Loucy (cell line): Measurements from ENCODE around the gene ERGIC3.
"Not testable (repeated sequence)": the region's sequence is repeated elsewhere in the genome, so short reads cannot be mapped to it uniquely, and the experiment has no call there.

Source experiments
- H2AFZ ChIP-seq: fragments of 200-600 bp; sonication (generic); 2 replicates; pipeline ENCODE4 v1.6.0; 2016; ENCODE audit warnings: antibody characterized with exemption, mild to moderate bottlenecking, low read length, moderate library complexity
- H3F3A ChIP-seq: fragments of 200-600 bp; 2 replicates; pipeline ENCODE4 v1.6.0; 2016; ENCODE audit warnings: antibody characterized with exemption, low read depth, mild to moderate bottlenecking
- H3K27me3 ChIP-seq: fragments of 200-600 bp; sonication (generic); 2 replicates; pipeline ENCODE4 v1.6.1; 2014; ENCODE audit warnings: low read length, mild to moderate bottlenecking; ENCODE audit not compliant: insufficient read depth, poor library complexity, severe bottlenecking
- H3K36me3 ChIP-seq: fragments of 200-600 bp; sonication (generic); 2 replicates; pipeline ENCODE4 v1.6.1; 2016; ENCODE audit warnings: low read length; ENCODE audit not compliant: insufficient read depth
- H3K4me1 ChIP-seq: fragments of 200-600 bp; sonication (generic); 2 replicates; pipeline ENCODE4 v1.5.1; 2014; ENCODE audit warnings: low read length, mild to moderate bottlenecking; ENCODE audit not compliant: insufficient read depth, poor library complexity, severe bottlenecking
- H3K4me2 ChIP-seq: fragments of 200-600 bp; sonication (generic); 2 replicates; pipeline ENCODE4 v1.6.0; 2014; ENCODE audit warnings: antibody characterized with exemption, low read length, low read depth, mild to moderate bottlenecking; ENCODE audit not compliant: poor library complexity, severe bottlenecking
- H3K4me3 ChIP-seq: fragments of 200-600 bp; sonication (generic); 2 replicates; pipeline ENCODE4 v1.5.1; 2014; ENCODE audit warnings: low read length, mild to moderate bottlenecking, mixed read lengths; ENCODE audit not compliant: poor library complexity, severe bottlenecking
- H3K79me2 ChIP-seq: fragments of 200-600 bp; sonication (generic); 2 replicates; pipeline ENCODE4 v1.6.1; 2014; ENCODE audit warnings: low read length; ENCODE audit not compliant: insufficient read depth
- H3K9ac ChIP-seq: fragments of 200-600 bp; sonication (generic); 2 replicates; pipeline ENCODE4 v1.6.0; 2014; ENCODE audit warnings: mild to moderate bottlenecking, low read depth, low read length, moderate library complexity; ENCODE audit not compliant: poor library complexity, severe bottlenecking
- H3K9me2 ChIP-seq: fragments of 200-600 bp; sonication (generic); replicated peaks from 2 replicates; pipeline ENCODE4 v1.6.1; 2016; ENCODE audit warnings: low read depth, low read length, mixed read lengths
- H3K9me3 ChIP-seq: fragments of 200-600 bp; sonication (generic); 2 replicates; pipeline ENCODE4 v1.6.1; 2014; ENCODE audit warnings: mild to moderate bottlenecking, antibody characterized with exemption, low read length, low read depth; ENCODE audit not compliant: insufficient read depth
- H4K20me1 ChIP-seq: fragments of 200-600 bp; sonication (generic); 2 replicates; pipeline ENCODE4 v1.6.0; 2014; ENCODE audit warnings: antibody characterized with exemption, low read length, mild to moderate bottlenecking; ENCODE audit not compliant: insufficient read depth, poor library complexity, severe bottlenecking
- EZH2phosphoT487 ChIP-seq: fragments of 200-600 bp; IDR thresholded peaks from 2 replicates; pipeline ENCODE4 v1.6.1; 2018; ENCODE audit warnings: antibody characterized with exemption, mild to moderate bottlenecking, moderate library complexity, borderline replicate concordance
- TF ChIP-seq, protein P1 (sequence below): fragments of 200-600 bp; sonication (generic); conservative IDR thresholded peaks from 2 replicates; pipeline ENCODE4 v1.5.1; 2014; ENCODE audit warnings: mild to moderate bottlenecking, antibody characterized with exemption, low read length

The ERGIC3 gene

DNA sequence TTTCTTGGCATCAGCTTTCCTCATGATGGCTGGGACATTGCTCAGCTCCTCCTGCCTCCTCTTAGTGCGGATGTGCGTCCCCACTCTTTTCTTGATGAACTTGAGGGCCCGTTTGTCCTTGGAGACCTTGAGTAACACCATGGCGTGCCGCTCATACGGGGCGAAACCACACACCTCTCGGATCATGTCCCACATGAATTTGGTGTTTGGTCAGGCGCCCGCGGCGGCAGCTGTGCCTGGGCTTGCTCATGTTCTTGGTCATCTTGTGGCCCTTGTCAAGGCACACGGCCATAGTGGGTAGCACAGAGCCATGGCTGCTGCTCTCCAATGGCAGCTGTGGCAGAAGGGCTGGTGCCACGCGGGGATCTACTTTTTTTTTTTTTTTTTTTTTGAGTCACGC, 2.6 kb downstream of the ERGIC3 start:
- Histone ChIP-seq H2AFZ (no peak overlapping the region), H3K4me1 (peaks cover 18% of the 10 kb centered on the region), H3K36me3 (peaks cover 3% of the 10 kb centered on the region; the same call in 1 of the 2 replicates), H4K20me1 (no peaks in the 10 kb centered on the region), H3K9ac (no peak overlapping the region), H3K27me3 (no peaks in the 10 kb centered on the region), H3K4me2 (no peak overlapping the region), H3K9me2 (no peaks in the 10 kb centered on the region), H3K9me3 (no peaks in the 10 kb centered on the region), H3F3A (no peaks in the 10 kb centered on the region), H3K79me2 (peaks cover 9% of the 10 kb centered on the region; the same call in 1 of the 2 replicates), H3K4me3 (no peak overlapping the region)
- TF ChIP-seq EZH2phosphoT487, result no peak
- TF ChIP-seq, protein P1, sequence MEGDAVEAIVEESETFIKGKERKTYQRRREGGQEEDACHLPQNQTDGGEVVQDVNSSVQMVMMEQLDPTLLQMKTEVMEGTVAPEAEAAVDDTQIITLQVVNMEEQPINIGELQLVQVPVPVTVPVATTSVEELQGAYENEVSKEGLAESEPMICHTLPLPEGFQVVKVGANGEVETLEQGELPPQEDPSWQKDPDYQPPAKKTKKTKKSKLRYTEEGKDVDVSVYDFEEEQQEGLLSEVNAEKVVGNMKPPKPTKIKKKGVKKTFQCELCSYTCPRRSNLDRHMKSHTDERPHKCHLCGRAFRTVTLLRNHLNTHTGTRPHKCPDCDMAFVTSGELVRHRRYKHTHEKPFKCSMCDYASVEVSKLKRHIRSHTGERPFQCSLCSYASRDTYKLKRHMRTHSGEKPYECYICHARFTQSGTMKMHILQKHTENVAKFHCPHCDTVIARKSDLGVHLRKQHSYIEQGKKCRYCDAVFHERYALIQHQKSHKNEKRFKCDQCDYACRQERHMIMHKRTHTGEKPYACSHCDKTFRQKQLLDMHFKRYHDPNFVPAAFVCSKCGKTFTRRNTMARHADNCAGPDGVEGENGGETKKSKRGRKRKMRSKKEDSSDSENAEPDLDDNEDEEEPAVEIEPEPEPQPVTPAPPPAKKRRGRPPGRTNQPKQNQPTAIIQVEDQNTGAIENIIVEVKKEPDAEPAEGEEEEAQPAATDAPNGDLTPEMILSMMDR, result no peak

DNA sequence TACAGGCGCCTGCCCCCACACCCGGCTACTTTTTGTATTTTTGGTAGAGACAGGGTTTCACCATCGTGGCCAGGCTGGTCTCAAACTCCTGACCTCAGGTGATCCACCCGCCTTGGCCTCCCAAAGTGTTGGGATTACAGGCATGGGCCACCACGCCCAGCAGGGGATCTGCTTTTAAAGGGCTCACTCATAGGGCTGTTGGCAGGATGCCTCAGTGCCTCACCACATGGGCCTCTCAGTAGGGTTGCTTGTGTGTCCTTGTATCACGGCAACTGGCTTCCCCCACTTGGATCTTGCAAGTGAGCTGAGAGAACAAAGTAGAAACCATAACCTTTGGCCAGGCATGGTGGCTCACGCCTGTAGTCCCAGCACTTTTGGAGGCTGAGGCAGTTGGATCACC, 3.1 kb downstream of the ERGIC3 start:
- not testable (repeated sequence) for H3K9ac ChIP-seq, H3K9me3 ChIP-seq, H3K4me3 ChIP-seq, H3K79me2 ChIP-seq, H3K9me2 ChIP-seq, H4K20me1 ChIP-seq, H3K36me3 ChIP-seq, H2AFZ ChIP-seq, H3K4me2 ChIP-seq, H3K27me3 ChIP-seq, H3F3A ChIP-seq
- peaks cover 18% of the 10 kb centered on the region for H3K4me1 ChIP-seq

DNA sequence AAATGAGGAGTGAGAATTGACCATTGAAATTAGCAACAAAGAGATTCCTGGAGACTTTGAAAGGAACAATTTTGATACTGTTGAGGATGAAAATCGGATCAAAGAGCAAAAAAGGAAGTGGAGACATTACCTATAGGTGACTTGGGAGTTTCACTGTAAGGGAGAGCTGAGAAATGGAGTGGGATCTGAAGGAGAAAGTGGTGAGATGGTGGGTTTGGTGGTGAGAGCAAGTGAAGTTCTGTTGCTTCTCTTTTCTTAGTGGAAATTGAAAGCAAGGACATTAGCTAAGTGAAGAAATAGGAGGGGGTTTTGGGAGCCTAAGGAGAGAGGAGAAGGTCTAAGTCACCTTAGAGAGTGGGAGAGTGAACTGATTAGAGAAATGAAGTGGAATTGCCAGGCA, 4.2 kb downstream of the ERGIC3 start:
- Histone ChIP-seq H3K9ac (no peak overlapping the region), H3K4me1 (peaks cover 17% of the 10 kb centered on the region), H3K9me2 (no peaks in the 10 kb centered on the region), H4K20me1 (no peaks in the 10 kb centered on the region), H3K4me3 (no peak overlapping the region), H3K36me3 (peaks cover 3% of the 10 kb centered on the region; the same call in 1 of the 2 replicates), H3K9me3 (no peaks in the 10 kb centered on the region), H3K4me2 (no peak overlapping the region), H2AFZ (no peak overlapping the region), H3K79me2 (peaks cover 9% of the 10 kb centered on the region; the same call in 1 of the 2 replicates), H3K27me3 (no peaks in the 10 kb centered on the region), H3F3A (no peaks in the 10 kb centered on the region)
- TF ChIP-seq, protein P1, result no peak
- TF ChIP-seq EZH2phosphoT487, result no peak

DNA sequence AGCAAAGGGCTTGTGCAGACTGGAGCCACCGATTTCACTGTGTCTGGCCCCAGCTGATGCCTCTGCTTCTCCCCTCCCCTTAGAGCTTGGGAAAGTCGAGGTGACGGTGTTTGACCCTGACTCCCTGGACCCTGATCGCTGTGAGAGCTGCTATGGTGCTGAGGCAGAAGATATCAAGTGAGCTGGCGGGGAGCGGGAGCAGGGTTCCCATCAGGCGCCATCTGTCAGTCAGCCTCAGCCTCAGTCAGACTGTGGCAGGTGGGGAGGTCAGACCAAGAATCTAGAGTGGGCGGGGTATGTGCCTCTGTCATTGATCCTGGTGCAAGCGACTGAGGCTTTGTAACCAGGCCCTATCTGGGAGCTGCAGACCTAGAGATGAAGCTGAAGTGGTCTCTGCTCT, 5.5 kb downstream of the ERGIC3 start:
- H3K4me3 ChIP-seq, result no peak overlapping the region
- no peaks in the 10 kb centered on the region for H3F3A ChIP-seq
- H4K20me1 ChIP-seq, result no peaks in the 10 kb centered on the region
- peaks cover 8% of the 10 kb centered on the region; the same call in 1 of the 2 replicates for H3K79me2 ChIP-seq
- H3K4me1 ChIP-seq, result peaks cover 8% of the 10 kb centered on the region
- H3K9me2 ChIP-seq, result no peaks in the 10 kb centered on the region
- no peak overlapping the region for H3K9ac ChIP-seq
- H2AFZ ChIP-seq, result no peak overlapping the region
- no peak overlapping the region for H3K4me2 ChIP-seq
- H3K27me3 ChIP-seq, result no peaks in the 10 kb centered on the region
- TF ChIP-seq, protein P1, result no peak
- peaks cover 3% of the 10 kb centered on the region; the same call in 1 of the 2 replicates for H3K36me3 ChIP-seq
- no peaks in the 10 kb centered on the region for H3K9me3 ChIP-seq
